HCT116 (cell line): ENCODE measurements around the gene RNF227. TPM values are rescaled to one million over a fixed set of nuclear protein-coding genes. Genes with fewer than 3 reads are reported as not detected.

Source experiments
- ATAC-seq: fragments of 200-7000 bp; cut with Tn5 transposase; 2 replicates; pipeline ENCODE4 v1.9.1; 2020; ENCODE audit warnings: mild to moderate bottlenecking, moderate library complexity
- BruUV-seq: library from RNA; stranded (reverse); fragments of 400-500 nt; replicated peaks from 2 replicates; lab custom pipeline; 2021; lab: Mats Ljungman, UMichigan
- CTCF ChIA-PET: fragments of 300-600 bp; sonication (Branson Sonifier 250); formaldehyde crosslinking; loops from one replicate; lab custom pipeline; 2021; ENCODE audit warnings: antibody characterized with exemption; lab: Charles Lee
- POLR2A ChIA-PET: fragments of 300-600, 350-600 bp; sonication (Branson Sonifier 250); formaldehyde crosslinking; loops from one replicate; lab custom pipeline; 2021; ENCODE audit warnings: antibody characterized with exemption; lab: Charles Lee
- RAD21 ChIA-PET, 2 experiments: fragments of 300-600 bp; sonication (Branson Sonifier 250); formaldehyde crosslinking; loops; one replicate each; lab custom pipeline; 2023; ENCODE audit warnings: low total read pairs in 2 of 2; ENCODE audit not compliant: uncharacterized antibody in 2 of 2, unreplicated experiment in 2 of 2, low non-redundant PET in 1 of 2; lab: Charles Lee
- DNase-seq: peaks from one replicate; pipeline ENCODE4 v3.0.0-alpha.2; 2010; ENCODE audit warnings: low read depth, low spot score
- H2AFZ ChIP-seq: fragments of 200-600 bp; shearing (Covaris generic), sonication (generic); 2 replicates; pipeline ENCODE4 v1.6.1; 2017; ENCODE audit warnings: low read depth, mixed run types, mixed read lengths, antibody characterized with exemption, low read length; ENCODE audit not compliant: poor library complexity, severe bottlenecking
- H3K27ac ChIP-seq: 2 replicates; pipeline ENCODE4 v1.5.1; 2012; ENCODE audit warnings: low read depth, low read length
- H3K27me3 ChIP-seq: fragments of 200-600 bp; sonication (generic); 2 replicates; pipeline ENCODE4 v1.6.1; 2016; ENCODE audit warnings: mixed run types, low read length, mixed read lengths; ENCODE audit not compliant: insufficient read depth
- H3K36me3 ChIP-seq, 2 experiments: fragments of 200-500 bp in 1 of 2; fragments of 200-600 bp in 1 of 2; sonication (Bioruptor generic) in 1 of 2; sonication (generic) in 1 of 2; 2 replicates each; pipeline versions ENCODE4 v1.5.1 to v1.6.1; 2014 to 2016; ENCODE audit warnings: low read length in 2 of 2, inconsistent platforms in 1 of 2, mixed read lengths in 1 of 2, mixed run types in 1 of 2; ENCODE audit not compliant: insufficient read depth in 2 of 2, control insufficient read depth in 1 of 2
- H3K4me1 ChIP-seq, 2 experiments: fragments of 200-600 bp in 1 of 2; sonication (generic) in 1 of 2; 2 replicates each; pipeline versions ENCODE4 v1.5.1 to v1.6.1; 2012 to 2017; ENCODE audit warnings: low read length in 2 of 2, inconsistent platforms in 1 of 2, mild to moderate bottlenecking in 1 of 2, mixed read lengths in 1 of 2, mixed run types in 1 of 2, moderate library complexity in 1 of 2; ENCODE audit not compliant: insufficient read depth in 2 of 2, control insufficient read depth in 1 of 2
- H3K4me2 ChIP-seq: fragments of 200-600 bp; sonication (generic); 2 replicates; pipeline ENCODE4 v1.6.1; 2017; ENCODE audit warnings: mixed run types, low read length, mixed read lengths
- H3K4me3 ChIP-seq, 2 experiments: fragments of 200-600 bp in 1 of 2; sonication (generic) in 1 of 2; replicated peaks in 1 of 2; 2 replicates each; pipeline ENCODE4 v1.5.1; 2011 to 2016; ENCODE audit warnings: low read length in 2 of 2, control low read depth in 1 of 2, low read depth in 1 of 2, mild to moderate bottlenecking in 1 of 2, mixed read lengths in 1 of 2, mixed run types in 1 of 2
- H3K79me2 ChIP-seq: fragments of 200-600 bp; sonication (generic); 2 replicates; pipeline ENCODE4 v1.6.1; 2017; ENCODE audit warnings: mild to moderate bottlenecking, mixed run types, low read length, moderate library complexity, mixed read lengths; ENCODE audit not compliant: insufficient read depth
- H3K9ac ChIP-seq: fragments of 200-600 bp; sonication (generic); 2 replicates; pipeline ENCODE4 v1.6.1; 2016; ENCODE audit warnings: low read length, mixed read lengths
- H3K9me2 ChIP-seq: fragments of 200-600 bp; sonication (generic), shearing (Covaris generic); 2 replicates; pipeline ENCODE4 v1.6.1; 2017; ENCODE audit warnings: mixed run types, mild to moderate bottlenecking, moderate library complexity; ENCODE audit not compliant: insufficient read depth
- H3K9me3 ChIP-seq, 2 experiments: fragments of 200-500 bp in 1 of 2; fragments of 200-600 bp in 1 of 2; sonication (Bioruptor generic) in 1 of 2; sonication (generic) in 1 of 2; 2 replicates each; pipeline ENCODE4 v1.6.1; 2014 to 2017; ENCODE audit warnings: low read length in 2 of 2, mixed read lengths in 2 of 2, inconsistent platforms in 1 of 2, low read depth in 1 of 2, mild to moderate bottlenecking in 1 of 2, mixed run types in 1 of 2, moderate library complexity in 1 of 2; ENCODE audit not compliant: control insufficient read depth in 1 of 2, insufficient read depth in 1 of 2
- H4K20me1 ChIP-seq: fragments of 200-600 bp; sonication (generic), shearing (Covaris generic); 2 replicates; pipeline ENCODE4 v1.6.1; 2017; ENCODE audit warnings: mixed run types, mild to moderate bottlenecking, moderate library complexity; ENCODE audit not compliant: insufficient read depth
- ATF3 ChIP-seq: IDR thresholded peaks from 2 replicates; pipeline ENCODE4 v1.6.1; 2012
- CBX3 ChIP-seq: IDR thresholded peaks from 2 replicates; pipeline ENCODE4 v1.6.1; 2012; ENCODE audit warnings: low read depth
- CEBPB ChIP-seq: IDR thresholded peaks from 2 replicates; pipeline ENCODE4 v1.6.1; 2012; ENCODE audit warnings: low read depth
- CTCF ChIP-seq, 3 experiments: fragments of 200-600 bp in 1 of 3; sonication (generic) in 1 of 3; IDR thresholded peaks in 2 of 3; conservative IDR thresholded peaks in 1 of 3; 2 replicates each; pipeline ENCODE4 v1.5.1; 2012 to 2017; ENCODE audit warnings: low read depth in 2 of 3, low read length in 2 of 3, antibody characterized with exemption in 1 of 3, borderline replicate concordance in 1 of 3, control low read depth in 1 of 3, mild to moderate bottlenecking in 1 of 3, mixed read lengths in 1 of 3, mixed run types in 1 of 3, moderate library complexity in 1 of 3; ENCODE audit not compliant: insufficient read depth in 1 of 3
- EGR1 ChIP-seq: IDR thresholded peaks from 2 replicates; pipeline ENCODE4 v1.6.1; 2012; ENCODE audit warnings: low read depth
- ELF1 ChIP-seq: IDR thresholded peaks from 2 replicates; pipeline ENCODE4 v1.6.1; 2012; ENCODE audit warnings: low read depth, borderline replicate concordance
- JUND ChIP-seq: IDR thresholded peaks from 2 replicates; pipeline ENCODE4 v1.6.1; 2012
- POLR2A ChIP-seq: IDR thresholded peaks from 2 replicates; pipeline ENCODE4 v1.7.0; 2011; ENCODE audit warnings: borderline replicate concordance; ENCODE audit not compliant: insufficient read depth, insufficient read length; ENCODE audit errors: extremely low read depth
- RAD21 ChIP-seq: IDR thresholded peaks from 2 replicates; pipeline ENCODE4 v1.6.1; 2012; ENCODE audit warnings: low read depth, mild to moderate bottlenecking
- REST ChIP-seq: IDR thresholded peaks from 2 replicates; pipeline ENCODE4 v1.6.1; 2012; ENCODE audit warnings: low read depth
- SP1 ChIP-seq: IDR thresholded peaks from 2 replicates; pipeline ENCODE4 v1.6.1; 2012; ENCODE audit warnings: low read depth
- SRF ChIP-seq: IDR thresholded peaks from 2 replicates; pipeline ENCODE4 v1.6.1; 2012; ENCODE audit warnings: low read depth
- TCF7L2 ChIP-seq: IDR thresholded peaks from 2 replicates; pipeline ENCODE4 v1.7.0; 2011; ENCODE audit warnings: borderline replicate concordance, inconsistent platforms; ENCODE audit not compliant: insufficient read depth, insufficient read length; ENCODE audit errors: extremely low read depth
- ZBTB33 ChIP-seq: IDR thresholded peaks from 2 replicates; pipeline ENCODE4 v1.6.1; 2011; ENCODE audit warnings: mild to moderate bottlenecking, low read length, moderate library complexity; ENCODE audit not compliant: insufficient replicate concordance; ENCODE audit errors: extremely low read depth
- ZFX ChIP-seq: fragments of 450-650 bp; IDR thresholded peaks from 2 replicates; pipeline ENCODE4 v1.6.1; 2017
- ZNF274 ChIP-seq: fragments of 200-500 bp; sonication (Bioruptor generic); IDR thresholded peaks from 2 replicates; pipeline ENCODE4 v1.6.1; 2014; ENCODE audit warnings: mild to moderate bottlenecking, low read depth, low read length, inconsistent platforms
- intact Hi-C: fragments of 100-400 bp; cut with micrococcal nuclease; formaldehyde crosslinking; loops from 2 replicates; pipeline ENCODE4 v1.10.0; 2022
- total RNA-seq: library from RNA; stranded (reverse); gene quantifications from one replicate; pipeline ENCODE4 v1.2.1, GENCODE V29; 2021; ENCODE audit not compliant: unreplicated experiment

RNF227 gene
- total RNA-seq, 1 experiment from 2014 or later: 0.74 TPM

- H3K27me3 ChIP-seq: no peaks in the 10 kb centered on the region
- BruUV-seq: no TSS peak
- H3K79me2 ChIP-seq: no peaks in the 10 kb centered on the region
- no peaks in the 10 kb centered on the region for H4K20me1 ChIP-seq
- CTCF ChIA-PET: interaction anchor here (1.7 to 2.1 kb wide), 2 partner anchors 125 kb away, joined by 5 to 7 read pairs; no protein-coding TSS in a partner anchor
- no peak overlapping the region for H2AFZ ChIP-seq
- TF ChIP-seq SP1 (no peak), ZFX (no peak), EGR1 (no peak), ZBTB33 (no peak), ZNF274 (no peak), CTCF (IDR thresholded peaks at IDR 0.05 in 2 of 3, conservative IDR thresholded peaks at IDR 0.05 in 1 of 3; ENCODE audit: borderline replicate concordance in 1 of 3, insufficient read depth in 1 of 3, low read depth in 2 of 3, low read length in 2 of 3) (no peak), SRF (no peak), TCF7L2 (no peak), ATF3 (no peak), CEBPB (no peak), CBX3 (no peak), POLR2A (no peak), REST (no peak), RAD21 (no peak), ELF1 (no peak), JUND (no peak)
- RAD21 ChIA-PET: no interaction called here
- 0 out of 4 replicates have a peak, but pooled peaks cover 0 to 3% of the 10 kb centered on the region in 2 experiments for H3K36me3 ChIP-seq
- H3K4me3 ChIP-seq: no peak overlapping the region
- intact Hi-C loops: no loop called here
- H3K4me2 ChIP-seq: peak overlapping the region; percentile 24; the same call in 1 of the 2 replicates
- H3K4me1 ChIP-seq: peaks cover 10 to 28% of the 10 kb centered on the region in 2 experiments; a peak in 3 of 4 replicates
- POLR2A ChIA-PET: interaction anchor here (1.0 to 2.3 kb wide), 2 partner anchors 10 to 78 kb away, joined by 3 to 8 read pairs; no protein-coding TSS in a partner anchor
- no peak for DNase-seq
- H3K27ac ChIP-seq: no peak overlapping the region; the same call in 1 of the 2 replicates
- no peak for ATAC-seq
- H3K9me3 ChIP-seq: no peaks in the 10 kb centered on the region
- no peaks in the 10 kb centered on the region for H3K9me2 ChIP-seq
- no peak overlapping the region for H3K9ac ChIP-seq
Observed at GRCh38 chr17:7916385-7916682, 245 bp upstream of the RNF227 start.
